Activated CD4-positive, alpha-beta T cell treated with anti-CD3 and anti-CD28 coated beads, Interleukin-2, amount 10 ng/mL, durations not matched to agents 24 days and 14 days (primary cell): ENCODE results near the gene CCDC184. TPM values are rescaled to one million over a fixed set of nuclear protein-coding genes. Genes with fewer than 3 reads are reported as not detected.
"Not testable (repeated sequence)": the region's sequence is repeated elsewhere in the genome, so short reads cannot be mapped to it uniquely, and the experiment has no call there.

Source experiments
- DNase-seq: peaks from one replicate; pipeline ENCODE4 v3.0.0; 2022
- H3K27ac Mint-ChIP-seq: one replicate; pipeline ENCODE4 v1.8.0; 2022; ENCODE audit warnings: mild to moderate bottlenecking, mixed read lengths
- H3K27me3 Mint-ChIP-seq: one replicate; pipeline ENCODE4 v1.8.0; 2022; ENCODE audit warnings: mixed read lengths
- H3K36me3 Mint-ChIP-seq: one replicate; pipeline ENCODE4 v1.8.0; 2022; ENCODE audit warnings: low read depth, mild to moderate bottlenecking, mixed read lengths
- H3K4me1 Mint-ChIP-seq: one replicate; pipeline ENCODE4 v1.8.0; 2021; ENCODE audit warnings: mixed read lengths
- H3K4me3 Mint-ChIP-seq: one replicate; pipeline ENCODE4 v1.8.0; 2022; ENCODE audit warnings: mild to moderate bottlenecking, moderate library complexity, mixed read lengths
- H3K9me3 Mint-ChIP-seq: one replicate; pipeline ENCODE4 v1.8.0; 2021; ENCODE audit warnings: mixed read lengths
- intact Hi-C: fragments of 100-400 bp; cut with micrococcal nuclease; formaldehyde crosslinking; loops from one replicate; pipeline ENCODE4 v1.15.1; 2023
- total RNA-seq: library from RNA; stranded (reverse); gene quantifications from 2 replicates; pipeline ENCODE4 v1.2.3, GENCODE V29; 2022

Gene CCDC184
- total RNA-seq, 1 donor from 2014 or later, result 0.44 TPM

- H3K4me3 Mint-ChIP-seq, result no peak overlapping the region
These were observed 18.1 kb downstream of the CCDC184 start for GRCh38 chr12:48201516-48201915.

GRCh38 chr12:48202766-48203165 is 19.3 kb downstream of the CCDC184 start:
- Mint-ChIP-seq H3K9me3 (peaks cover 43% of the 10 kb centered on the region), H3K36me3 (peaks cover 56% of the 10 kb centered on the region), H3K4me1 (peaks cover 21% of the 10 kb centered on the region), H3K27ac (no peak overlapping the region), H3K4me3 (no peak overlapping the region), H3K27me3 (no peaks in the 10 kb centered on the region)
- DNase-seq, result no peak
- intact Hi-C loops, result no loop called here

More at GRCh38 chr12:48201516-48201915, 18.1 kb downstream of the CCDC184 start:
- Mint-ChIP-seq H3K36me3 (peaks cover 51% of the 10 kb centered on the region), H3K27ac (no peak overlapping the region), H3K27me3 (no peaks in the 10 kb centered on the region), H3K9me3 (peaks cover 33% of the 10 kb centered on the region), H3K4me1 (peaks cover 25% of the 10 kb centered on the region)
- no peak for DNase-seq
- intact Hi-C loops, result no loop called here

- no peaks in the 10 kb centered on the region for H3K27me3 Mint-ChIP-seq
- intact Hi-C loops, result no loop called here
- peaks cover 44% of the 10 kb centered on the region for H3K9me3 Mint-ChIP-seq
- H3K4me1 Mint-ChIP-seq, result peaks cover 21% of the 10 kb centered on the region
- no peak within 1 kb of the TSS for H3K4me3 Mint-ChIP-seq
- peaks cover 56% of the 10 kb centered on the region for H3K36me3 Mint-ChIP-seq
- DNase-seq, result no peak
- no peak within 1 kb of the TSS for H3K27ac Mint-ChIP-seq
These were observed 19.7 kb downstream of the CCDC184 start, which contains the start of gene OR10AD1 for GRCh38 chr12:48203192-48203591. Gene OR10AD1, minus strand, starts transcription at chr12:48203292. Its CDS starts 0 bp downstream, at chr12:48203292.

GRCh38 chr12:48209495-48209894 is 26.1 kb downstream of the CCDC184 start:
- H3K36me3 Mint-ChIP-seq, result peaks cover 20% of the 10 kb centered on the region
- H3K4me1 Mint-ChIP-seq, H3K4me3 Mint-ChIP-seq, H3K27ac Mint-ChIP-seq, DNase-seq, intact Hi-C loops: not testable (repeated sequence)
- peaks cover 26% of the 10 kb centered on the region for H3K9me3 Mint-ChIP-seq
- peaks cover 24% of the 10 kb centered on the region for H3K27me3 Mint-ChIP-seq

- H3K27me3 Mint-ChIP-seq, result peaks cover 25% of the 10 kb centered on the region
- no peak for DNase-seq
- no peaks in the 10 kb centered on the region for H3K4me1 Mint-ChIP-seq
- no peaks in the 10 kb centered on the region for H3K9me3 Mint-ChIP-seq
- H3K36me3 Mint-ChIP-seq, result no peaks in the 10 kb centered on the region
- H3K4me3 Mint-ChIP-seq, result no peak overlapping the region
- intact Hi-C loops, result no loop called here
- no peak overlapping the region for H3K27ac Mint-ChIP-seq
These were observed 33.3 kb downstream of the CCDC184 start for GRCh38 chr12:48216785-48217184.

- no peak overlapping the region for H3K4me3 Mint-ChIP-seq
- DNase-seq, result no peak
- H3K9me3 Mint-ChIP-seq, result no peaks in the 10 kb centered on the region
- intact Hi-C loops, result no loop called here
- no peak overlapping the region for H3K27ac Mint-ChIP-seq
- H3K4me1 Mint-ChIP-seq, result no peaks in the 10 kb centered on the region
- no peaks in the 10 kb centered on the region for H3K36me3 Mint-ChIP-seq
- peaks cover 13% of the 10 kb centered on the region for H3K27me3 Mint-ChIP-seq
These were observed 36.2 kb downstream of the CCDC184 start for GRCh38 chr12:48219631-48220030.

GRCh38 chr12:48220701-48221100 is 37.3 kb downstream of the CCDC184 start:
- Mint-ChIP-seq H3K36me3 (no peaks in the 10 kb centered on the region), H3K27me3 (peaks cover 14% of the 10 kb centered on the region)

GRCh38 chr12:48221645-48222044 is 38.2 kb downstream of the CCDC184 start:
- Mint-ChIP-seq H3K27me3 (peaks cover 19% of the 10 kb centered on the region), H3K4me3 (no peak overlapping the region), H3K4me1 (no peaks in the 10 kb centered on the region), H3K36me3 (no peaks in the 10 kb centered on the region), H3K9me3 (peaks cover 3% of the 10 kb centered on the region), H3K27ac (no peak overlapping the region)
- intact Hi-C loops, result no loop called here
- no peak for DNase-seq

More at GRCh38 chr12:48220701-48221100, 37.3 kb downstream of the CCDC184 start:
- no peaks in the 10 kb centered on the region for H3K4me1 Mint-ChIP-seq
- H3K4me3 Mint-ChIP-seq, result no peak overlapping the region
- intact Hi-C loops, result no loop called here
- H3K27ac Mint-ChIP-seq, result no peak overlapping the region
- peaks cover under 1% of the 10 kb centered on the region for H3K9me3 Mint-ChIP-seq
- DNase-seq, result no peak

GRCh38 chr12:48224533-48224932 is 41.1 kb downstream of the CCDC184 start:
- intact Hi-C loops, H3K4me1 Mint-ChIP-seq, DNase-seq, H3K27ac Mint-ChIP-seq, H3K4me3 Mint-ChIP-seq, H3K36me3 Mint-ChIP-seq: not testable (repeated sequence)
- H3K27me3 Mint-ChIP-seq, result peaks cover 24% of the 10 kb centered on the region
- H3K9me3 Mint-ChIP-seq, result peaks cover 22% of the 10 kb centered on the region

- H3K27ac Mint-ChIP-seq, H3K36me3 Mint-ChIP-seq, H3K4me3 Mint-ChIP-seq, H3K4me1 Mint-ChIP-seq, intact Hi-C loops, DNase-seq: not testable (repeated sequence)
- Mint-ChIP-seq H3K9me3 (peaks cover 23% of the 10 kb centered on the region), H3K27me3 (peaks cover 26% of the 10 kb centered on the region)
These were observed 47.9 kb downstream of the CCDC184 start for GRCh38 chr12:48231169-48231958.

Other genes with a start within 250 kb of the CCDC184 start
- gene TMEM106C, start 220.0 kb upstream of the CCDC184 start, total RNA-seq, result 155 and 162 TPM in 2 replicates
- 0.07 TPM in 1 of 2 replicates, not detected in the other for gene COL2A1, start 179.2 kb upstream of the CCDC184 start, total RNA-seq
- 55.4 and 58.6 TPM in 2 replicates for gene SENP1, start 77.6 kb upstream of the CCDC184 start, total RNA-seq
- 87.3 and 93.2 TPM in 2 replicates for gene PFKM, start 64.3 kb upstream of the CCDC184 start, total RNA-seq
- 30.0 and 35.8 TPM in 2 replicates for gene ASB8, start 26.1 kb upstream of the CCDC184 start, total RNA-seq
- gene OR10AD1, start 19.6 kb downstream of the CCDC184 start, total RNA-seq, result not detected in 2 replicates
- gene ZNF641, start 167.3 kb downstream of the CCDC184 start, total RNA-seq, result 6.7 and 7.6 TPM in 2 replicates